ENCODE data around the gene SOCS2.

- TF ChIP-seq POLR2A (IDR thresholded peaks at IDR 0.05; ENCODE audit: low read depth, low read length): no peak
- no peak for TF ChIP-seq TAF1 (IDR thresholded peaks at IDR 0.05; ENCODE audit: low read depth, low read length)
- TF ChIP-seq POLR2AphosphoS5 (IDR thresholded peaks at IDR 0.05; ENCODE audit: low read depth, low read length): no peak
Measured at GRCh38 chr12:93540466-93540865, 32.0 kb upstream of the SOCS2 start.

Data from GM12891 (cell line).